Measurements from ENCODE around the gene SNX20. TPM values are rescaled to one million over a fixed set of nuclear protein-coding genes. Genes with fewer than 3 reads are reported as not detected.

The SNX20 gene
- total and polyA plus RNA-seq, 10 of the 15 experiments (the other 5 are each of a cell fraction or from before 2014, with no cell fraction given), result 4.6 to 30.8 (median 21.9) TPM

DNA sequence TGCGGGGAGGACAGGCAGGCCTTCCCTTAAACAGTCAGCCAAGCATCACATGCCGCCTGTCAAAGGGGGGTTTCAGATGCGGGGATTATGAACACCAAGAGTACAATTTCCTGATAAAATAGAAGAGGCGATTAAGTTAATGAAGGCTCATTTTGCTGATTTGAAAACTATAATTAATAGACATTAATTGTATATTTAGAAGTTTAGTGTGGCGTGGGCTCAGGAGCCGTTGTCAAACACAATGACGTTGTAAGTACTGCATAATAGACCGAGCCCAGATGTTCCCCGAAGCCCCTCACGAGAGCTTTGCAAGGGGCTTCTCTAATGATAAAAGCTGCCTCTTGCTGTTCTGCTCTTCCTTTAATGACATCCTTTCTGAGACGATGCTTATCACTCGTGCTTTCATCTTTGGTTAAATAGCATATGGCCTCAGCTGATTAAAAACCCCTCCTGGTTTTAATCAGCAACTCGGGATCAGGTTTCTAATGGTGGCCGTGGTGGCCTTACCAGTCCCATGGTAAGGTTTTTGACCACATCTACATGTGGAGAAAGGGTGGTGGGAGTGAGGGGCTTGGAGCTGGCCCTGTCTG lies 28.2 kb downstream of the SNX20 start (continued):
- TF ChIP-seq, protein P1, sequence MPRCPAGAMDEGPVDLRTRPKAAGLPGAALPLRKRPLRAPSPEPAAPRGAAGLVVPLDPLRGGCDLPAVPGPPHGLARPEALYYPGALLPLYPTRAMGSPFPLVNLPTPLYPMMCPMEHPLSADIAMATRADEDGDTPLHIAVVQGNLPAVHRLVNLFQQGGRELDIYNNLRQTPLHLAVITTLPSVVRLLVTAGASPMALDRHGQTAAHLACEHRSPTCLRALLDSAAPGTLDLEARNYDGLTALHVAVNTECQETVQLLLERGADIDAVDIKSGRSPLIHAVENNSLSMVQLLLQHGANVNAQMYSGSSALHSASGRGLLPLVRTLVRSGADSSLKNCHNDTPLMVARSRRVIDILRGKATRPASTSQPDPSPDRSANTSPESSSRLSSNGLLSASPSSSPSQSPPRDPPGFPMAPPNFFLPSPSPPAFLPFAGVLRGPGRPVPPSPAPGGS (IDR thresholded peaks at IDR 0.05; ENCODE audit: borderline replicate concordance, insufficient read depth, low read depth, low read length, poor library complexity, severe bottlenecking), result no peak
- TF ChIP-seq, protein P2, sequence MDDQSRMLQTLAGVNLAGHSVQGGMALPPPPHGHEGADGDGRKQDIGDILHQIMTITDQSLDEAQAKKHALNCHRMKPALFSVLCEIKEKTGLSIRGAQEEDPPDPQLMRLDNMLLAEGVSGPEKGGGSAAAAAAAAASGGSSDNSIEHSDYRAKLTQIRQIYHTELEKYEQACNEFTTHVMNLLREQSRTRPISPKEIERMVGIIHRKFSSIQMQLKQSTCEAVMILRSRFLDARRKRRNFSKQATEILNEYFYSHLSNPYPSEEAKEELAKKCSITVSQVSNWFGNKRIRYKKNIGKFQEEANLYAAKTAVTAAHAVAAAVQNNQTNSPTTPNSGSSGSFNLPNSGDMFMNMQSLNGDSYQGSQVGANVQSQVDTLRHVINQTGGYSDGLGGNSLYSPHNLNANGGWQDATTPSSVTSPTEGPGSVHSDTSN (IDR thresholded peaks at IDR 0.05; ENCODE audit: insufficient replicate concordance, low read depth, low read length), result no peak
- no peak for TF ChIP-seq SUPT20H (IDR thresholded peaks at IDR 0.05; ENCODE audit: borderline replicate concordance, control insufficient read depth, low read depth, low read length)
- TF ChIP-seq CHD1 (IDR thresholded peaks at IDR 0.05; ENCODE audit: low read depth, low read length), result no peak
- TF ChIP-seq ATF2 (IDR thresholded peaks at IDR 0.05; ENCODE audit: low read length), result no peak
- TF ChIP-seq, protein P3, sequence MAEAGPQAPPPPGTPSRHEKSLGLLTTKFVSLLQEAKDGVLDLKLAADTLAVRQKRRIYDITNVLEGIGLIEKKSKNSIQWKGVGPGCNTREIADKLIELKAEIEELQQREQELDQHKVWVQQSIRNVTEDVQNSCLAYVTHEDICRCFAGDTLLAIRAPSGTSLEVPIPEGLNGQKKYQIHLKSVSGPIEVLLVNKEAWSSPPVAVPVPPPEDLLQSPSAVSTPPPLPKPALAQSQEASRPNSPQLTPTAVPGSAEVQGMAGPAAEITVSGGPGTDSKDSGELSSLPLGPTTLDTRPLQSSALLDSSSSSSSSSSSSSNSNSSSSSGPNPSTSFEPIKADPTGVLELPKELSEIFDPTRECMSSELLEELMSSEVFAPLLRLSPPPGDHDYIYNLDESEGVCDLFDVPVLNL (IDR thresholded peaks at IDR 0.05; ENCODE audit: low read depth, low read length), result no peak
- no peak for TF ChIP-seq YBX1 (IDR thresholded peaks at IDR 0.05)
- no peak for TF ChIP-seq EGR1 (IDR thresholded peaks at IDR 0.05; ENCODE audit: borderline replicate concordance in 1 of 2, low read depth in 2 of 2, low read length in 2 of 2)
- TF ChIP-seq MEF2A (IDR thresholded peaks at IDR 0.05; ENCODE audit: insufficient read depth, low read depth, low read length), result no peak
- no peak for TF ChIP-seq ZBTB40 (IDR thresholded peaks at IDR 0.05; ENCODE audit: borderline replicate concordance)

Data from GM12878 (cell line).